Measurements from ENCODE around the gene ARHGAP18.

Gene ARHGAP18

DNA sequence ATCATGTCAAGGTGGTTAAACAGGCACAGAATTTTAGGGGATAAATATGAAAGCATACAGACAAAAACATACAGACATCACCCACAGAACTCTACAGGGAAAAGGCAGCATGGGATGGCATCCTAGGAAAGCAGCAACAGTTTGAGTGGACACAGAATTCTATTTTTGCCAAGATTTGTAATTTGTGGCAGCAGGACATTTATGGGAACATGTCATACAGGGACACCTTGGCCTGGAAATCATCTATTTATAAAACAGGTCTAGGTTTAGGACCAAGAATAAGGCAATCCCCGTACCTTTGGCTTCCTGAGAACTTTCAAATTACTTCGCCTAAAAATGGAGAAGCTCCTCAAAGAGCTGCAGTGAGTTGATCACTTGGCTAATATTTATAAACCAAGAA lies 17.5 kb downstream of the ARHGAP18 start:
- DNase-seq (ENCODE audit: low read depth in 2 of 2), result no peak

DNA sequence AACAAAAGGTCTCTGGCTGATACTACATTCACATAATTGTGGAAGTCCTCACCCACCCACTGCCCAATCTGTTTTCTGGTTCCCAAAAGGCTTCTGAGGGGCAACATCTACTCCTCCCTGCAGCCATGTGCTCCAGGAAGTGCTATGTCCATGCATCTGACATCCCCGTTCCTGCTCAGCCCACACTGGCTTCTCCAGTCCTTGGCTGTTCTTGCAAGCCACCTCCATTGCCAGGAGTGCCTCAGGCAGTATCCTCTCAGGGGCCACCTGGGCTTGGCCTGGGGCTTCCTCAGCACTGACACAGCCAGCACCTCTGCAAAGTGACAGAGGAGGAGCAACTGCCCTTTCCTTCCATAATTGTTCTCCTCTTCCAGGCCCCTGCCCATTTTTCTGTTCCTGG lies 18.3 kb downstream of the ARHGAP18 start:
- DNase-seq (ENCODE audit: low read depth in 2 of 2), result no peak

- DNase-seq (ENCODE audit: low read depth in 2 of 2), result no peak
Observed at GRCh38 chr6:129691043-129691640, 18.8 kb downstream of the ARHGAP18 start.

- DNase-seq (ENCODE audit: low read depth in 2 of 2), result no peak
Observed at GRCh38 chr6:129686941-129687627, 22.9 kb downstream of the ARHGAP18 start.

DNA sequence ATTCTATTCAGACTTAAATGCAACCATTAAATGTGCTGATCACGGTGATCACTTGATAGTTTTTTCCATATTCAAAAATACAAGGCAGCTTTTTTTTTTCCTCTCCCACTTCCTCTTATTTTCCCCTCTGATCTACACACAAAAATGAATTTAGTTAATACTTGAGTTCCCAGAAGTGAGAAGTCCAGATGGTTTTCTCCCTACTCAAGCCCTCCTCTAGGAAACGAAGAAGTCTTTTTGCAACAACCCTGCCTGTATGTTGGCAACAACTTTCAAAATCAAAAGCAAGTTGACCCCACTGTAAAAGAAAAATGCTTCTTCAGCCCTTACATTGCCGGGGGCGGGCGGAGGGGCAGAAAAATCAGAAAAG lies 24.3 kb downstream of the ARHGAP18 start:
- DNase-seq (ENCODE audit: low read depth in 2 of 2), result no peak

GRCh38 chr6:129684903-129685661 lies 24.9 kb downstream of the ARHGAP18 start:
- no peak for DNase-seq (ENCODE audit: low read depth in 2 of 2)

DNA sequence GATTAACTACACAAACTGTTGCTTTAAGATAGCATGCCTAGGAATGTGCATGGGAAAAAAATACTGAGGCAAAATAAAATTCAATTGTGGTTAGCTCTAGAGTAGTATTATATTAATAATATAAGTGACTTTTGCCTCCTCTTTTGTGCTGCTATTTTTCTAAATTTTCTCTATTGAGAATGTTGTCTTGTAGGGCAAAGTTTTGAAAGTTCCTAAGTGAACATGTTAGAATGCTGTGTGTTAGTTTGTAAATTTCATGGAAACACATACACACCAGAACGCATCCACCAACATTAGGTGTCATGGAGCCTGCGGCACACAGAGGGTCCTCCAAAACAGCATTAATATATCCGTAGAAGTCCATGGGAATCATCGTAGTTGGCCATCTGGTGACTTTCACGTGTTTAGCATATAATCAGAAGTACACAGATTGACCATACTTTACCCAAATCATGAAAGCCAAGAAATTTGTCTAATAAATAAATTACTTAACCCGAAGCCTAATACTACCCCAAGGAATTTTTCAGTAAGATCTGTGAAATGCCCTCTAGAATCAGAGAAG lies 25.6 kb downstream of the ARHGAP18 start:
- no peak for DNase-seq (ENCODE audit: low read depth in 2 of 2)

DNA sequence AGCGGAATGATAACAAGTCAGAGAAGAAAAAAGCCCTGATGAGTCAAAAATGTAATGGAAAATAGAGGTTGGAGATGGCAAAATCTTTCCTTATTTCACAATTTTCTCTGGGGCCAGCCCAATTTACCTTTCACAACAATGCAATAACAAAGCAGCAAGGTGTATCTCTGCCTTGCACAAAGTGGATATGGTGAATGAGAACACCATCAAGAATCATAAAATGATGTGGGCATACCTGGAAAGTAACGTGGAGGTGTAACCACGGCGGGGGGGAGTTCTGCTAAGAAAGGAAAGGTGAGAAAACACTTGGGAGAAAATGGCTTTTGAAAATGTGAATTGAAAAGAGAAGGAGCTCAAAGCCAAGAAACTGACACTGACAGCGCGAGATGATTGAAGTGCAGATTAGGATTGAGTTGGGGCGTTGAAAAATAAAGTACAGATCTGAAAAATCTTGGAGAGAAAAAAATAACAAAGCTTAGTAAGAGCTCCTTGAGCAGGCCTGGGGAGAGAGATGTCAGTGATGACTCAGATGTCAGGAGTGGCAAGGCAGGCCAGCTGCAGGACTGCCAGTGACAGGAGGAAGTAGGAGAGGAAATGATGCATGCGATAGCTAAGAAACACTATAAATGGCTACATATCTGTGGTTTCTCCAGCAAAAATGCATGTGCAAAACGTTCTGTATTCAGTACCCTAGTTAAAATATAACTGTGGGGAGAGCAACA lies 26.2 kb downstream of the ARHGAP18 start:
- DNase-seq (ENCODE audit: low read depth in 2 of 2), result peak in 1 of 2 donors; percentile 32

DNA sequence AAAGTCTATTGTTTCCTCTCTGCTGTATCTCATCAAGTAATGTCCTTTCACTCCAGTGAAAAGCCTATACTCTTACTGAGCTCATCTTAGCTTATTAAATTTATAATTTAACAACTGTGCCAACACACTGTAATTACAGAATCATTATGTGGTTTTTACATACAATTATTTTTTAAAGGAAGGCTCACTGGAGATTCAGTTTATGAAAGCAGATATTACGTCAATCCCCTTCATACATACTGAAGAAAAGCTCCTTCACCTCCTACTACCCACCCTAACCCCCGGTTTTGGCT lies 28.1 kb downstream of the ARHGAP18 start:
- DNase-seq (ENCODE audit: low read depth in 2 of 2), result no peak

GRCh38 chr6:129680633-129681032 lies 29.3 kb downstream of the ARHGAP18 start:
- no peak for DNase-seq (ENCODE audit: low read depth in 2 of 2)

- no peak for DNase-seq (ENCODE audit: low read depth in 2 of 2)
Observed at GRCh38 chr6:129679758-129680157, 30.2 kb downstream of the ARHGAP18 start.

GRCh38 chr6:129679275-129679674 lies 30.7 kb downstream of the ARHGAP18 start:
- DNase-seq (ENCODE audit: low read depth in 2 of 2), result no peak

GRCh38 chr6:129678463-129678862 lies 31.5 kb downstream of the ARHGAP18 start:
- DNase-seq (ENCODE audit: low read depth in 2 of 2), result no peak

DNA sequence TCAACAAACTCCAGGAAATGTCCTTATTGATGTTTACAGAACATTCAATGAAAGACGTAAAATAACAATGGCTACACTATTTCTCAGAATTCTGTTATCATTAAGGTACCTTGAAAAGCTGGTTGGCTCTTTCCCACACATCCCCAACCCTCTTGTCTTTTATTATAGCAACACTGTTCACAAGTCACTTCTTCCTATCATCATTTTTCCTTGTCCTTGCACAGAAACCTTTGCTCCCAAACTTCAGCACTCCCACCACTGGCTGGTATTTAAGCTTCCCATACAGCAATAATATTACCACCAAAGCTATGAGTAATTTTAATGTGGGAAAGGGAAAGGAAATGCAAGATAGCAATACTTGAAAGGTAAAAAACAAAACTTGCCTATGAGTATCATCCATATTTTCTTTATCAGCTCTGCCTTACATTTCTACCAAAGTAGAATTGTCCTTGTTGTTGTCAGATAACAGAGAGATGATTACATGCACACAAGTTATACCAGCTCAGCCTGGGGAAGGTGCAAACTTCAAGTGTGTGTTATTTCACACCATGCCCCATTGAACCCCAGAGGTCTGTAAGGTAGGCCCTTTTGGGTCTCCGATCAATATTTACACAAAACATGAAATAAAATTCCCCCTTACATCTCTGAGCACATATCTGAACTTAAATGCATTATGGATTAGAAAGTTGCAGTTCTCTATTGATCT lies 32.2 kb downstream of the ARHGAP18 start:
- no peak for DNase-seq (ENCODE audit: low read depth in 2 of 2)

GRCh38 chr6:129675669-129676472 lies 34.1 kb downstream of the ARHGAP18 start:
- DNase-seq (ENCODE audit: low read depth in 2 of 2), result no peak

GRCh38 chr6:129673748-129674147 lies 36.2 kb downstream of the ARHGAP18 start:
- no peak for DNase-seq (ENCODE audit: low read depth in 2 of 2)

DNA sequence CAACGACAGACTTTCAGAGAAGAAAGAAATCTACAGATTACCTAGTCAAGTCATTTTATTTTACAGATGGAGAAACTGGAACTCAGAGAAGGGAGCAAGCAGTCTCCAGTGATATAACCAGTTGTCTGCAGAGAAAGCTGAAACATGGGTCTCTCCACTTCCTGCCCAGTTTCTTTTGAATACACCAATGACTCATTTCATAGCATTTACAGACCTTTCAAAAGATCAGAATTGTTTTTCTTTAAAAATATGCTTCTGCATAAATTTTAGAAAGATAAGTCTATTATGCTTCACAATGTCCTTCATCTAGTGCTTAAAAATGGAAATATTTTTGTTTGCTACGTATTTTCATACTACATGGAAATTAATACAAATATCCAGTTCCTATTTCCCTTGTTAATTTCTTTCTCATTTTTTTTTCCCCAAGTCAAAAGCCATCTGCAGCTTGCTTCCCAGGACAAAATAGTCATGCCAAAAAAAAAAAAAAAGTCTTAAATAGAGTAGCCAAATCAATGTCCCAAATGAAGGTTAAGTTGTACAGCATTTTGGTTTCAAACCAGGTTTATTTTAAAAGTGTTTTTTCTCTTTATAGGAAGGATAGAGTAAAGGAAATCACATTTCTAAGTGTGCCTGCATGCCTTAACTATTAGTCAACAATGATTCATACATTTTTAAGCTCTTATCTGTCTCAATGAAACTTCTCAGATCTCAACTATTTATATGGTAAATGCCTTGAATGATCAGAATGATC lies 36.9 kb downstream of the ARHGAP18 start:
- DNase-seq (ENCODE audit: low read depth in 2 of 2), result no peak

- DNase-seq (ENCODE audit: low read depth in 2 of 2), result no peak
Observed at GRCh38 chr6:129672341-129672682, 37.7 kb downstream of the ARHGAP18 start.

DNA sequence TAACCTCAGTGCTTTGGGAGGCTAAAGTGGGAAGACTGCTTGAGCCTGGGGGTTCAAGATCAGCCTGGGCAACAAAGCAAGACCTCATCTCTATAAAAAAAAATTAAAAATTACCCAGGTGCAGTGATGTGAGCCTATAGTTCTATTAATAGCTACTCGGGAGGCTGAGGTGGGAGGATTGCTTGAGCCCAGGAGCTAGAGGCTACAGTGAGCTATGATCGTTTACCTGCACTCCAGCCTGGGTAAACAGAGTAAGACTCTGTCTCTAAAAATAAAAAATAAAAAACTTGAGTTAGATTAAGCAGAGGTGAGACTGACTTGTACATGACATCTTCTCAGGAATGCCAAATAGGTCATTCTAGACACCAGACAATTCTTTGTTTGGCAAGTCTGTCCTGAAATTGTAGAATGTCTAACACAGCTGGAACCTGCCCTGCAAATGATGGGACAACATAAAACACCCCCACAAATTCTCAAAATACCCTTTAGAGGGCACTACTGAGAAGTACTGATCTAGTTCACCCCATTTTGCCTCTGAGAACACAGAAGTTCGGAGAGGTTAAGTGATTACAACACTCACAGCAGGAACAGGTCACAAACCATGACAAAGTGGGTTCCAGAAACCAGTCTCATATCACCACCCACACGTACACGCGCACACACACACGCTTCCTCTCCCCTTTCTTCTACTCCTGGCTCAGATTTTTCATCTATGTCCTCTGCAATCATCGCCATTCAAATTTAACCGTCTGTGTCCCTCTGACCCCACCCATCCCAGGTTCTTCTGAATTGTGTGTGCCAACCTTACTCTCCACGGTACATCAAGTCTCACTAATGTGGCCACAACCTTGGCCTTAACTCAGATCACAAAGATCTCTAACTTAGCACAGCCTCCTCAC lies 38.3 kb downstream of the ARHGAP18 start:
- DNase-seq (ENCODE audit: low read depth in 2 of 2), result peak in 1 of 2 donors; percentile 11

Data from stimulated activated CD8-positive, alpha-beta memory T cell treated with anti-CD3 and anti-CD28 coated beads, Interleukin-7, amount 100 ng/mL, for 1 hour (primary cell).